Activated T-helper 17 cell treated with anti-CD3 and anti-CD28 coated beads, Interleukin-2, amount 50 U/mL, for 72 hours (primary cell): Measurements from ENCODE around the gene ASXL3. TPM values are rescaled to one million over a fixed set of nuclear protein-coding genes. Genes with fewer than 3 reads are reported as not detected.

Source experiments
- ATAC-seq: fragments of 150-1000 bp; cut with Tn5 transposase; replicated peaks from 2 replicates; pipeline ENCODE4 v1.10.0; 2021; ENCODE audit warnings: mild to moderate bottlenecking, moderate library complexity
- H3K27ac Mint-ChIP-seq: one replicate; pipeline ENCODE4 v1.8.0; 2022; ENCODE audit warnings: mixed read lengths
- H3K27me3 Mint-ChIP-seq: one replicate; pipeline ENCODE4 v1.8.0; 2022; ENCODE audit warnings: mixed read lengths
- H3K36me3 Mint-ChIP-seq: one replicate; pipeline ENCODE4 v1.8.0; 2022; ENCODE audit warnings: low read depth, mild to moderate bottlenecking, mixed read lengths
- H3K4me1 Mint-ChIP-seq: one replicate; pipeline ENCODE4 v1.8.0; 2022; ENCODE audit warnings: mixed read lengths
- H3K4me3 Mint-ChIP-seq: one replicate; pipeline ENCODE4 v1.8.0; 2022; ENCODE audit warnings: mild to moderate bottlenecking, mixed read lengths
- H3K9me3 Mint-ChIP-seq: one replicate; pipeline ENCODE4 v1.8.0; 2022; ENCODE audit warnings: mixed read lengths
- total RNA-seq, 2 donors: library from RNA; stranded (reverse); gene quantifications; one replicate each; pipeline ENCODE4 v1.2.3, GENCODE V29; 2022

Gene ASXL3
- total RNA-seq, 2 donors from 2014 or later = not detected

DNA sequence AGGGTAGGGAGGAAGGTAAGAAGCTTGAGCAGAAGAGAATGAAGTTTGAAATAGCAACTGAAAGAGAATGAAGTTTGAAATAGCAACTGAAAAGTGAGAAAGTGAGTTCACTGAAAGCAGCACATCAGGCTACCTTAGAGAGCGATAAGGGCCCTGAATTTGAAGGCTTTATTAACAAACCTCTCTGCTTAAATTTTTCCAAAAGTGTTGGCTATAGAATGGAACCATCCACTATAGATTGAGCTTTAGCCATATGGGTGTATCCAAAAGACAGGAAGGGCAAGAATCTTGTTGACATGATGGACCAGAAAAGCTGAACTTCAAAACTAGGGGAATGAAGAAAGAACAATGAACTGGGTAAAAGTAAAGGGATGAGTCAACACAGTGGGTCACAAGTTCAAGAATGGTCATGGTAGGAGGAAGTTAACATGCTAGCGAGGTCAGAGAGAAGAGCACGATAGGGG, 122.5 kb downstream of the ASXL3 start:
- ATAC-seq = no peak
- H3K27me3 Mint-ChIP-seq = no peaks in the 10 kb centered on the region
- H3K4me3 Mint-ChIP-seq = no peak overlapping the region
- no peaks in the 10 kb centered on the region for H3K4me1 Mint-ChIP-seq
- H3K27ac Mint-ChIP-seq = no peak overlapping the region
- H3K36me3 Mint-ChIP-seq = no peaks in the 10 kb centered on the region
- no peaks in the 10 kb centered on the region for H3K9me3 Mint-ChIP-seq

GRCh38 chr18:33702625-33703024, 124.6 kb downstream of the ASXL3 start:
- no peak overlapping the region for H3K27ac Mint-ChIP-seq
- H3K4me1 Mint-ChIP-seq = no peaks in the 10 kb centered on the region
- no peaks in the 10 kb centered on the region for H3K36me3 Mint-ChIP-seq
- H3K27me3 Mint-ChIP-seq = no peaks in the 10 kb centered on the region
- no peak for ATAC-seq
- no peak overlapping the region for H3K4me3 Mint-ChIP-seq
- H3K9me3 Mint-ChIP-seq = peaks cover 5% of the 10 kb centered on the region

GRCh38 chr18:33706391-33706790, 128.4 kb downstream of the ASXL3 start:
- Mint-ChIP-seq H3K4me1 (no peaks in the 10 kb centered on the region), H3K27ac (no peak overlapping the region), H3K4me3 (no peak overlapping the region), H3K27me3 (no peaks in the 10 kb centered on the region), H3K36me3 (no peaks in the 10 kb centered on the region), H3K9me3 (peaks cover 5% of the 10 kb centered on the region)
- no peak for ATAC-seq

DNA sequence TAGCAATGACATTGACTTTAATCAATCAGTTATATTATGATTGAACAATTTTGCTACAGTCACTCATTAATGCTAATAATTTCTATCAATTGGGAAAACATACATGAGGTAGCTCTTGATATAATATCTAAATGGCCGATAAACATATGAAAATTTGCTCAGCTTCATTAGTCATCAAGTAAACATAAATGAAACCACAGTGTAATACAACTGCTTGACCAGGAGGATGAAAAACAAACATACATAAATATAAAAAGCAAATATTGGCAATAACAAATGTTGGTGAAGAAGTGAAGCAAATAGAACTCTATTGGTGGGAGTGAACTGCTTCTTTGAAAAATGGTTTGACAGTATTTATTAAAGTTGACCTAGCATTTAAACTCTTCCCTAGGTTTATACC, 130.9 kb downstream of the ASXL3 start:
- no peak for ATAC-seq
- Mint-ChIP-seq H3K27me3 (no peaks in the 10 kb centered on the region), H3K27ac (no peak overlapping the region), H3K36me3 (no peaks in the 10 kb centered on the region), H3K9me3 (peaks cover 9% of the 10 kb centered on the region), H3K4me3 (no peak overlapping the region), H3K4me1 (no peaks in the 10 kb centered on the region)

DNA sequence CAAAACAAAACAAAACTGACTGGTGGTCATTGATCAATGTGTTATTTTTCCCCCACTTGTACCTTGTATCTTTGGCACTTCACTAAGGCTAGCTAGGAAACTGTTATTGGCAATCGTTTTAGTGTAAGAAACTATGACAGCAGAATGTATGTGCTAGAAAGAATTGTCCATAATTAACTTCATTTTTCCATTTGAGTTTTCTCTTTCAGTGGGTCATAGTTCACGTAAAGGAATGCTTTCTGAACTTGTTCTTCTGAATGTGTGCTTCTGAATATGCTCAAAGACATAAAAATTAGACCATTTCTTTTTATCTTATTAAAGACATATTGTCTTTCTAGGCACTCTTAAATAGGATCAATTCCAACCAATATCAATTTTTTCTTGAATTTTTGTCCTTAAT, 132.2 kb downstream of the ASXL3 start:
- no peak overlapping the region for H3K4me3 Mint-ChIP-seq
- no peaks in the 10 kb centered on the region for H3K36me3 Mint-ChIP-seq
- peaks cover 3% of the 10 kb centered on the region for H3K27me3 Mint-ChIP-seq
- ATAC-seq = no peak
- H3K9me3 Mint-ChIP-seq = peaks cover 14% of the 10 kb centered on the region
- H3K27ac Mint-ChIP-seq = no peak overlapping the region
- no peaks in the 10 kb centered on the region for H3K4me1 Mint-ChIP-seq

- H3K27ac Mint-ChIP-seq = no peak overlapping the region
- H3K4me1 Mint-ChIP-seq = no peaks in the 10 kb centered on the region
- no peak overlapping the region for H3K4me3 Mint-ChIP-seq
- H3K36me3 Mint-ChIP-seq = no peaks in the 10 kb centered on the region
- peaks cover 3% of the 10 kb centered on the region for H3K27me3 Mint-ChIP-seq
- H3K9me3 Mint-ChIP-seq = peaks cover 14% of the 10 kb centered on the region
- no peak for ATAC-seq
These were observed 133.5 kb downstream of the ASXL3 start for GRCh38 chr18:33711514-33711913.

DNA sequence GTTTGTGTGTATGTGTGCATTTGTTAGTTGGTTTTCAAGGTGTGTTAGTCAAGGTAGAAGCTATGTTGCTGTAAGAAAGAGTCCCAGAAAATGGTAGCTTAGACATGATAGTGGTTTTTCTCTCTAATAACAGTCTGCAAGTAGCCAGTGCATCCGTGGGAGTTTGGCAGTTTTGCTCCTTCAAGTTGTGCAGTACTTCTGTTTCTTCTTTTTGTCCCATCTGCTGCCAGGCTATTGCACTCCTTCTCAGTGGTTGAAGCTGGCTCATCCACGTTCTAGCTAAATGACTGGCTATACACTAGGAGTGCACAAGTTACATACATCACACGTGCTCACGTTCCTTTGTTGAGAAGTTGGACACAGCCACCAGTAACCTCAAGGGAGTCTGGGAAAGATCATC, 134.7 kb downstream of the ASXL3 start:
- Mint-ChIP-seq H3K4me3 (no peak overlapping the region), H3K36me3 (no peaks in the 10 kb centered on the region), H3K27ac (no peak overlapping the region), H3K9me3 (peaks cover 8% of the 10 kb centered on the region), H3K4me1 (no peaks in the 10 kb centered on the region), H3K27me3 (peaks cover 3% of the 10 kb centered on the region)
- ATAC-seq = no peak

GRCh38 chr18:33716061-33716683, 138.2 kb downstream of the ASXL3 start:
- Mint-ChIP-seq H3K4me1 (no peaks in the 10 kb centered on the region), H3K36me3 (no peaks in the 10 kb centered on the region), H3K27ac (no peak overlapping the region), H3K9me3 (peaks cover 12% of the 10 kb centered on the region), H3K27me3 (peaks cover 3% of the 10 kb centered on the region), H3K4me3 (no peak overlapping the region)
- no peak for ATAC-seq

- Mint-ChIP-seq H3K27ac (no peak overlapping the region), H3K4me1 (no peaks in the 10 kb centered on the region), H3K36me3 (no peaks in the 10 kb centered on the region), H3K4me3 (no peak overlapping the region), H3K9me3 (peaks cover 12% of the 10 kb centered on the region), H3K27me3 (peaks cover 3% of the 10 kb centered on the region)
- no peak for ATAC-seq
These were observed 139.3 kb downstream of the ASXL3 start for GRCh38 chr18:33717339-33717738.

GRCh38 chr18:33720133-33720532, 142.1 kb downstream of the ASXL3 start:
- Mint-ChIP-seq H3K4me1 (no peaks in the 10 kb centered on the region), H3K27ac (no peak overlapping the region), H3K4me3 (no peak overlapping the region), H3K27me3 (no peaks in the 10 kb centered on the region), H3K9me3 (peaks cover 4% of the 10 kb centered on the region), H3K36me3 (no peaks in the 10 kb centered on the region)
- ATAC-seq = no peak

GRCh38 chr18:33729556-33729955, 151.5 kb downstream of the ASXL3 start:
- Mint-ChIP-seq H3K27ac (no peak overlapping the region), H3K9me3 (peaks cover 9% of the 10 kb centered on the region), H3K36me3 (no peaks in the 10 kb centered on the region), H3K27me3 (no peaks in the 10 kb centered on the region), H3K4me1 (no peaks in the 10 kb centered on the region), H3K4me3 (no peak overlapping the region)
- no peak for ATAC-seq

DNA sequence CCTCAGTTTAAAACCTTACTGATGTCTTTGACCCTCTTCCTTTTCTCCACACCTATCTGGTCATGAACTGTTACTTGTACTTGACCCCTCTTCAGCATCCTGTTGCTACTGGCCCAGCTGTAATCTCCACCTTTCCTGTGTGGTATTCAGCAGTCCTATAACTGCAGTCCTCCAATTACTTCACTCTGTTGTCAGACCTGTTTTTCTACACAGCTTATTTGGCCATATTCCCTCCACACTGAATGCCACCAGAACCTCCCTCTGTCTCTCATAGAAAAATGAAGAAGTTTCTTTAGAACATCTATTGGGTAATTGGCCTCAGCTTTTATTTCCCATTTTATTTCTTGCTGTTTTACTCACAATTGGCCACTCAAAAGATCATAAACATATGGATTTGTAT, 155.4 kb downstream of the ASXL3 start:
- Mint-ChIP-seq H3K27me3 (no peaks in the 10 kb centered on the region), H3K4me1 (no peaks in the 10 kb centered on the region)

GRCh38 chr18:33735428-33735827, 157.4 kb downstream of the ASXL3 start:
- Mint-ChIP-seq H3K4me1 (no peaks in the 10 kb centered on the region), H3K4me3 (no peak overlapping the region), H3K27me3 (no peaks in the 10 kb centered on the region), H3K9me3 (peaks cover 13% of the 10 kb centered on the region), H3K36me3 (no peaks in the 10 kb centered on the region), H3K27ac (no peak overlapping the region)
- no peak for ATAC-seq

More for the DNA sequence above, 155.4 kb downstream of the ASXL3 start:
- ATAC-seq = no peak
- Mint-ChIP-seq H3K4me3 (no peak overlapping the region), H3K27ac (no peak overlapping the region), H3K9me3 (peaks cover 9% of the 10 kb centered on the region), H3K36me3 (no peaks in the 10 kb centered on the region)

GRCh38 chr18:33741760-33742159, 163.7 kb downstream of the ASXL3 start:
- H3K27me3 Mint-ChIP-seq = no peaks in the 10 kb centered on the region
- no peak for ATAC-seq
- H3K36me3 Mint-ChIP-seq = no peaks in the 10 kb centered on the region
- no peak overlapping the region for H3K4me3 Mint-ChIP-seq
- no peak overlapping the region for H3K27ac Mint-ChIP-seq
- peaks cover 9% of the 10 kb centered on the region for H3K9me3 Mint-ChIP-seq
- no peaks in the 10 kb centered on the region for H3K4me1 Mint-ChIP-seq

DNA sequence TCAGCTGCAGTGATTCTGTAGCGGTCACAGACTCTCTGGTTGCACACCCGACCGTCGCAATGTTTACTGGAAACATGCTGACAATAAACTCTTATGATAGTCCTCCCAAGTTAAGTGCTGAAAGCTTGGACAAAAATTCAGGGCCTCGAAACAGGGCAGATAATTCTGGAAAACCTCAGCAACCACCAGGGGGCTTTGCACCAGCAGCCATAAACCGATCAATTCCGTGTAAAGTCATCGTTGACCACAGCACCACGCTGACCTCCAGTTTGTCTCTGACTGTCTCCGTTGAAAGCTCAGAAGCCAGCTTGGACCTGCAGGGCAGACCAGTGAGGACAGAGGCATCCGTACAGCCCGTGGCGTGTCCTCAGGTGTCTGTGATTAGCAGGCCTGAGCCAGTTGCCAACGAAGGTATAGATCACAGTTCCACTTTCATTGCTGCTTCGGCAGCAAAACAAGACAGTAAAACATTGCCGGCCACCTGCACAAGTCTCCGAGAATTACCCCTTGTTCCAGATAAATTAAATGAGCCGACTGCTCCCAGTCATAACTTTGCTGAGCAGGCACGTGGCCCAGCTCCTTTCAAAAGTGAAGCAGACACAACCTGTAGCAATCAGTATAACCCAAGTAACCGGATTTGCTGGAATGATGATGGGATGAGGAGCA, 166.1 kb downstream of the ASXL3 start:
- Mint-ChIP-seq H3K27ac (no peak overlapping the region), H3K4me1 (no peaks in the 10 kb centered on the region), H3K27me3 (no peaks in the 10 kb centered on the region), H3K36me3 (no peaks in the 10 kb centered on the region), H3K4me3 (no peak overlapping the region), H3K9me3 (peaks cover 9% of the 10 kb centered on the region)
- no peak for ATAC-seq
